Activated naive CD4-positive, alpha-beta T cell treated with anti-CD3 and anti-CD28 coated beads for 36 hours (primary cell): ENCODE results near the gene FAM131C. TPM values are rescaled to one million over a fixed set of nuclear protein-coding genes. Genes with fewer than 3 reads are reported as not detected.

Experiments
- CTCF ChIA-PET: fragments of 350-600 bp; sonication (Branson Sonifier 250); formaldehyde crosslinking; loops from one replicate; lab custom pipeline; 2021; ENCODE audit warnings: antibody characterized with exemption; lab: Charles Lee
- DNase-seq: peaks from one replicate; pipeline ENCODE4 v3.0.0-alpha.2; 2020
- H3K27ac Mint-ChIP-seq: one replicate; pipeline ENCODE4 v1.8.0; 2021; ENCODE audit warnings: mild to moderate bottlenecking, mixed read lengths
- H3K27me3 Mint-ChIP-seq: one replicate; pipeline ENCODE4 v1.8.0; 2021; ENCODE audit warnings: low read depth, mixed read lengths
- H3K36me3 Mint-ChIP-seq: one replicate; pipeline ENCODE4 v1.8.0; 2021; ENCODE audit warnings: low read depth, mixed read lengths
- H3K4me1 Mint-ChIP-seq: one replicate; pipeline ENCODE4 v1.8.0; 2021; ENCODE audit warnings: low read depth, mixed read lengths
- H3K4me3 Mint-ChIP-seq: one replicate; pipeline ENCODE4 v1.8.0; 2021; ENCODE audit warnings: mild to moderate bottlenecking, moderate library complexity, mixed read lengths
- H3K9me3 Mint-ChIP-seq: one replicate; pipeline ENCODE4 v1.8.0; 2021; ENCODE audit warnings: mixed read lengths
- intact Hi-C: fragments of 100-400 bp; cut with micrococcal nuclease; formaldehyde crosslinking; loops from one replicate; pipeline ENCODE4 v1.15.1; 2023
- total RNA-seq, 2 experiments: library from RNA; stranded (reverse); gene quantifications; one replicate each; pipeline ENCODE4 v1.2.3, GENCODE V29; 2021

Gene FAM131C
- total RNA-seq, 2 experiments from 2014 or later, result not detected

DNA sequence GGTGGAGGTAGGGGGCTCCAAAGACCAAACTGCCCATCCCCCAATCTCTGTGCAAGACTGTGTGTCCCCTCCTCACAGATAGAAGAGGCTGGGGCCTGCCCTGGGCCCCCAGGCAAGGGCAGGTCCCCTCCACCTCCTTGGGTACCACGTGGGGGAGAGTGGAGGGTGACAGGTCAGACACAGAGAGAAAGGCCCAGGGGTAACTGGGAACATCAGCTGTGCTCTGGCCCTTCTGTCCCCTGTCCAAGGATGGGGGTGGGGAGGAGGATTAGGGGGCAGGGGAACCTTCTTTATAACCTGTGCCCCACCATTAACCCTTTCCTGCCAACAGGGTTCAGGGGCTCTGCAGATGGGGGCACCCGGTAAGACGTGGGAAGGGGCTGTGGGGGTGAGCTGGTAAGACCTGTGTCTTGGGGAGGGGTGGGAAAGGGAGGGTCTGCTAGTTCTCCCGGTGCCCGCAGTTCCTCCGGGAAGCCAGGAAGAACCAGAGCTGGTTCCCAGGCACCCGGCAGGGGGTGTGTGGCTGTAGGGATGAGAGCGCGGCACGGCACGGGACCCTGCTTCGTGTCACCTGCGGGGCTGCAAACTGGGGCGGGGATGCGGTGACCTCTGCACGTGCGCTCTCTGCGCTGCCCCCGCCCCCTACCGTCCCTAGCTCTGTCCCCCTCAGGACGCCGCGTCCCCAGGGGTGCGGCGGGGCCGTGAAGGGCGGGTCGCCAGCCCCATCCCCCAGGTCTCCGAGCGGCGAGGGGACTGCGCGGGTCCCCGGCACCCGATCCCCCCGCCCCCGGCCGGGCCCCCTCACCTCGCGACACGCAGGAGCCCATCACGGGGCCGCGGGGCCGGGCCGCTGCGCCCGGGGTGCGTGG lies 601 bp downstream of the FAM131C start:
- intact Hi-C loops, result no loop called here
- CTCF ChIA-PET, result interaction anchor here (0.6 to 2.6 kb wide), 11 partner anchors 8 to 831 kb away, joined by 3 to 13 read pairs (median 4); partner anchors contain the start of gene FBXO42

DNA sequence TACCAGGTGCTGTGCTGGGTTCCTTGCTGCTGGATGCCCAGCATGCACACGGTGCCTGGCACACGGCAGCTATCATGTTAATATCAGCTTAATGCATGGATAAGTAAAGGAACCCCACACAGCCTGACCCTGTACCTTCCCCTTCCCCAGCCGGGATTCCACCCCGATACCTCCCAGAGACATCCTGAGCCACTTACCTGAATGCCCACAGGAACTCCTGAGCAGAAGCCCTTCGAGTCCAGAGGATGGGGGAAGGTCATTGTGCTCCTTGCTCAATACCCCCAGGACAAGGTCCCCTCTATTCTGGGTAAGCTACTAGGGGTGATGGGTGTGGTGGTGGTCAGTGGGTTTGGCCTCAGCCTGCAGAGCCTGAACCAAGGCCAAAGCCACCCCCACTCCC lies 1.4 kb downstream of the FAM131C start:
- H3K4me1 Mint-ChIP-seq, result peaks cover 7% of the 10 kb centered on the region
- intact Hi-C loops, result no loop called here
- H3K27me3 Mint-ChIP-seq, result peaks cover 14% of the 10 kb centered on the region
- CTCF ChIA-PET, result interaction anchor here (0.6 to 2.6 kb wide), 3 partner anchors 10 to 831 kb away, joined by 3 to 13 read pairs (median 4); no protein-coding TSS in a partner anchor
- no peak overlapping the region for H3K27ac Mint-ChIP-seq
- DNase-seq, result no peak
- H3K9me3 Mint-ChIP-seq, result no peaks in the 10 kb centered on the region
- H3K4me3 Mint-ChIP-seq, result no peak overlapping the region
- no peaks in the 10 kb centered on the region for H3K36me3 Mint-ChIP-seq

More for the DNA sequence above, 601 bp downstream of the FAM131C start:
- H3K4me3 Mint-ChIP-seq, result no peak overlapping the region
- H3K36me3 Mint-ChIP-seq, result no peaks in the 10 kb centered on the region
- no peaks in the 10 kb centered on the region for H3K9me3 Mint-ChIP-seq
- peaks cover 7% of the 10 kb centered on the region for H3K4me1 Mint-ChIP-seq
- peaks cover 14% of the 10 kb centered on the region for H3K27me3 Mint-ChIP-seq
- no peak overlapping the region for H3K27ac Mint-ChIP-seq
- no peak for DNase-seq

DNA sequence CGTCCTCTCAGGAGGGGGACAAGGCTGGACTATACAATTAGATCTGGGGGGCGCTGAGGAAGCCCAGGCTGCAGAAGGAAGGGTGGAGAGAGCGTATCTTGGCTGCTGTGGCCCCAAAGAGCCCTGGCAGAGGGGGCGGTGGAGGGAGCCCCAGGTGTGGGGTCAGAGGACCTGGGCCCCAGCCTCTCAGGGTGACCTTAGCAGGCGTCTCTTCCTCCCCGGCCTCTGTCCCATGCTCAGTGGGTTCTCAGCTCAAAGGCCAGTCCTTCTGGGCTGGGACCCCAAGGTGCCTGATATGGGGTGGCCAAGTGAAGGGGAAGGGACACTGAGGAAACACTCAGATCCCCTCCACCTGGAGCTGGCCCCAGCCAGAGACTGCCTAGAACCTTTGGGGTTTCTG lies 1.8 kb downstream of the FAM131C start:
- Mint-ChIP-seq H3K27ac (no peak overlapping the region), H3K27me3 (peaks cover 14% of the 10 kb centered on the region), H3K4me1 (peaks cover 7% of the 10 kb centered on the region), H3K36me3 (no peaks in the 10 kb centered on the region), H3K9me3 (no peaks in the 10 kb centered on the region), H3K4me3 (no peak overlapping the region)
- intact Hi-C loops, result no loop called here
- CTCF ChIA-PET, result interaction anchor here (0.6 to 2.6 kb wide), 2 partner anchors 10 to 115 kb away, joined by 4 to 13 read pairs; no protein-coding TSS in a partner anchor
- DNase-seq, result no peak

DNA sequence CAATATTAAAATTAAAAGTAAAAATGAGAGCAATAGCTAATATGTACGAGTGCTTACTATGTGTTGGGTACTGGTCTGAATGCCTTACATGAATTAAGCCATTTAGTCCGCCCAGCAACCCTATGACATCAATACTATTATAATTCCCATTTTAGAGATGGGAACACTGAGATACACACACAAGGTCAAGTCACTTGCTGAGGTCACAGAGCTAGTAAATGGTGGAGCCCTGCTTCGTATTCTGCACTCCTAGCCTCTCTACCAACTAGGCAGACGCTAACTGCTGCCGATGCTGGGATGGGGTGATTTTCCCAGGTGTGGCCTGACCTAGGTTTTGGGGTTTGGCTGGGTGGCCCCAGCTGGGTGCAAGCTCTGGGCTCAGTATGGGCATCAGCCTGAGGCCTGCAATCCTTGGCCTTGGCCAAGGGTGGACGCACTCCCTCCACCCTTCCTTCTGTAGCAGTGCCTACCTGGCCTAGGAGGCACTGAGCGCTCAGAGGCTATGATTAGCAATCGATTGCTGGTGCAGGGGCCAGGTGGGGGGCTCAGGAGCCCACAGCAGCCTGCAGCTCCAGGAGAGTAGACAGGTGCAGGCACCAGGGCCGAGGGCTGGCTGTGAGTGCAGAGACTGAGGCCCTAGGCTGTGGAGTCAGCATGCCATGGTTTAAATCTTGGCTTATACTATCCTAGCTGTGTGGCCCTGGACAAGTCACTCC lies 2.7 kb downstream of the FAM131C start:
- intact Hi-C loops, result no loop called here
- CTCF ChIA-PET, result interaction anchor here (0.9 to 1.8 kb wide), 5 partner anchors 8 to 63 kb away, joined by 3 to 10 read pairs (median 3); no protein-coding TSS in a partner anchor
- no peaks in the 10 kb centered on the region for H3K36me3 Mint-ChIP-seq
- H3K27ac Mint-ChIP-seq, result no peak overlapping the region
- no peak overlapping the region for H3K4me3 Mint-ChIP-seq
- peaks cover 14% of the 10 kb centered on the region for H3K27me3 Mint-ChIP-seq
- peaks cover 7% of the 10 kb centered on the region for H3K4me1 Mint-ChIP-seq
- H3K9me3 Mint-ChIP-seq, result no peaks in the 10 kb centered on the region
- no peak for DNase-seq

DNA sequence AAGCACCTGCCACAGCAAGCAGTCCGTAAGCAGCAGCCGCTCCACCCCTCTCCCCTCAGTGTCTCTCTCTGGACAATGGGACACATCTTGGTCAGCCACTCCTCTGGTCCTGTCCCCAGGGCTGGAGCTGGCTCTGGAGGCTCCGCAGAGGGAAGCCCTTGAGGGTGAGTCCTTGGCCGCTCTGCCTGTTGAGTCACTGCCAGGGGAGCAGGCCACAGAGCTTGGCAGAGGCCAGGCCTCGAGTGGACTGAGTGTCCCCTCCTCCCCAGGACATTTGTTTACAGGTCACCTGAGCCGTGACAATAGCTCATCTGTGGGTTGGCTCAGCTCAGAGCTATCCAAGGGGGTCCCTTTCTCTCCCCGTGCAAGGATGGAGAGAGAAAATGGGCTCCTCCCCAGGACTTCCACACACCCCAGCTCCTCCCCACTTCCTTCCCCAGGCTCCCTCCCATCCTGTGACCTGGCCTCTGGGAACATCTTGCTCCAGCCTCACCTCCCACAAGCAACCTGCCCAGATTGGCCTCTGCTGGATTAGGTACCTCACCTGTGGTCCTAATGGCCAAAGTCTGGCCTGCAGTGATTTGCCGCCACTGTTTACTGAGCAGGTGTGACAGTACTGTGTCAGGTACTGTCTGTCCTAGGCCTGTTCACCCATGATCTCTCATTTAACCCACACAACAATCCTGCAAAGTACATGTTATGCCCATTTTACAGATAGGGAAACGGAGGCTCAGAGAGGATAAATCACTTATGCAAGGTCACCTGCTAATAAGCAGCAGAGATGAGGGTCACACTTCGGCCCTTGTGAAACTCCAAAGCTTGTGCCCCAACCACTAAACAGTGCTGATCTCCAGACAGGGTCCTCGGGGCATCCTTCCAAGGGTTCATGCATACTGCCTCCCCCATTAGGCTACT lies 4.8 kb downstream of the FAM131C start:
- no peaks in the 10 kb centered on the region for H3K36me3 Mint-ChIP-seq
- intact Hi-C loops, result no loop called here
- no peaks in the 10 kb centered on the region for H3K9me3 Mint-ChIP-seq
- H3K4me3 Mint-ChIP-seq, result no peak overlapping the region
- H3K4me1 Mint-ChIP-seq, result peaks cover 4% of the 10 kb centered on the region
- H3K27me3 Mint-ChIP-seq, result peaks cover 5% of the 10 kb centered on the region
- no peak for DNase-seq
- CTCF ChIA-PET, result interaction anchor here (1.2 to 2.5 kb wide), 3 partner anchors 11 to 59 kb away, joined by 4 to 7 read pairs (median 4); no protein-coding TSS in a partner anchor
- H3K27ac Mint-ChIP-seq, result no peak overlapping the region

DNA sequence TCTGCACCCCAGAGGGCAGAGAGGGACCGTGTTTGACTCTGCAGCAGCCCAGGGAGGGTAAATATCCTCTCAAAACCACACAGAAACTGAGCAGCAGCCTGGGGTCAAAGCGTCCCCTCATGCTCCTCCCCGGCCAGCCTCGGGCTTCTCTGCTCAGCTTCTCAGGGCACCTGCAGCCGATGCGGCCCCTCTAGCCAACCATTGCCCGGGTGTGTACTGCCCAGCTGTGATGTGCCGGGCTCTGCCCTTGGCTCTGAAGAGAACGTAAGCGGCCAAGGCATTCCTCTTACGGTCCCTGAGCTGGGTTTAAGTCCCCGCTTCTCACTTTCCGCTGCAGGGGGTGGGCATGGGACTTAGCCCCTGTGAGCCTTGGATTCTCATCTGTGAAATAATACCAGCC lies 5.5 kb downstream of the FAM131C start:
- intact Hi-C loops, result no loop called here
- CTCF ChIA-PET, result interaction anchor here (1.2 to 2.5 kb wide), 3 partner anchors 11 to 58 kb away, joined by 4 to 7 read pairs (median 4); no protein-coding TSS in a partner anchor
- Mint-ChIP-seq H3K27me3 (peaks cover 5% of the 10 kb centered on the region), H3K4me1 (peaks cover 4% of the 10 kb centered on the region), H3K27ac (no peak overlapping the region), H3K4me3 (no peak overlapping the region), H3K36me3 (no peaks in the 10 kb centered on the region), H3K9me3 (no peaks in the 10 kb centered on the region)
- no peak for DNase-seq

DNA sequence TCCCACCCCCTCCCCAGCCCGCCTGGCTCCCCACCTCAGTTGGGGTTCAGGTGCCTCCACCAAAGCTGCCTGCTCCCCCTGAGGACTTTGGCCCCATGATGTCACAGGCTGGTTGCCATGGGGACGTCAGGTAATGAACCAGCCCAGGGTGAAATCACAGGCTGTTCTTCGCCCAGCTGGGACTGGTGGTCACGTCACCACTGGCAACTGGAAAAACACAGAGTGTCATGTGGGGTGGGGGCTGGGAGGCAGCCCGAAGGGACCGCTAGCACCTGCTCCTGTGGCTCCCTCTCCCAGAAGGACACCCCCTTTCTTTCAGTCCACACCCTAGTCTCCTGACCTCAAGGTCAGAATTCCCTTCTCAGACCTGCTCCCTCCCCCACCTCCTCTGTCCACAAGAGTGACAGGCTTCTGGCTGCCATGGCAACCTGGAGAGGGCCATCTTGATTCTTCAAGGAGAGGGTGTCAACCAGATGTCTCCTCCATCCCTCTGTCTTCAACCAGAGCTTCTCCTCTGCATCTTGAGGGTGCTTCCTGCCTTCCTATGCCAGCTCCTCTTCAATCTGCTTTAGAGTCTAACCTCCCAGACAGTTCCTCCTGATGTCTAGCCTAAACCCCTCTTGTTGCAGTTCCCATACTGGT lies 6.2 kb downstream of the FAM131C start:
- intact Hi-C loops, result no loop called here
- CTCF ChIA-PET, result interaction anchor here (0.5 to 2.5 kb wide), 3 partner anchors 15 to 123 kb away, joined by 3 to 7 read pairs (median 4); no protein-coding TSS in a partner anchor
- DNase-seq, result no peak
- Mint-ChIP-seq H3K27ac (no peak overlapping the region), H3K4me3 (no peak overlapping the region), H3K4me1 (peaks cover 4% of the 10 kb centered on the region), H3K36me3 (no peaks in the 10 kb centered on the region), H3K9me3 (no peaks in the 10 kb centered on the region), H3K27me3 (no peaks in the 10 kb centered on the region)

DNA sequence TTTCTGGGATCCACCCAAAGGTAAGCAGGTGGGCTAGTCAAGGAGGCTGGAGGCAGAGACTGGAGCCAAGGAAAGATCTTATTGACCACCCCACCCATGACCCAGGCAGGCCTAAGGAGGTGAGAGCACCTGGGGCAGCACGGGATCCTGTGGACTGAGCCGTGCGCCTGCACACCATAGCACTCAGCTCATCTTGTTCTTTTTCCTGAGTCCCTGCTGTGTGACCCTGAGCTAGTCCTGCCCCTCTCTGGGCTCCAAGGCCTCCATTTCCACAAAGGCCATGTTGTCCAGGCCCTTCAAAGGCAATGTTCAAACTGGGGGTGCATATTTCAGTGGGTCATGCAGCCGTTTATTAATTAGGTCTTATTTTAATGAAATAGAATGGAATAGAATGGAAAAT lies 7.2 kb downstream of the FAM131C start:
- H3K27ac Mint-ChIP-seq, result no peak overlapping the region
- intact Hi-C loops, result no loop called here
- no peak overlapping the region for H3K4me3 Mint-ChIP-seq
- H3K9me3 Mint-ChIP-seq, result no peaks in the 10 kb centered on the region
- no peak for DNase-seq
- H3K4me1 Mint-ChIP-seq, result peaks cover 4% of the 10 kb centered on the region
- H3K36me3 Mint-ChIP-seq, result no peaks in the 10 kb centered on the region
- no peaks in the 10 kb centered on the region for H3K27me3 Mint-ChIP-seq
- CTCF ChIA-PET, result no interaction called here

DNA sequence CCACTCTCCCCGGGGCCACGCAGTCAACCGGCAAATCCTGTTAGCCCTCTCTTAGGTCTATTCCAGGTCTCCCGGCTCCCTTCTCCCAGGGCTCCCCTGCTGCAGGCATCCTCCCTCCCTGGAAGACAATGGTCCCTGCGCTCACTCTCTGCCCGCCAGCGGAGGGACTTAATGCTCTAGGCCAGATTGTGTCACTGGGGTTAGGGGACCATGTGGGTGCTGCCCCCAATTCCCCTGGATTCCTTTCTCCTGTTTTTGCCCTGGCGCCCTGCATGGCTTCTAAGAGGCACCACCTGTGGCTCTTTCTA lies 8.2 kb downstream of the FAM131C start:
- Mint-ChIP-seq H3K9me3 (no peaks in the 10 kb centered on the region), H3K27ac (no peak overlapping the region), H3K4me3 (no peak overlapping the region), H3K4me1 (peaks cover 3% of the 10 kb centered on the region), H3K36me3 (no peaks in the 10 kb centered on the region), H3K27me3 (no peaks in the 10 kb centered on the region)
- DNase-seq, result no peak
- intact Hi-C loops, result no loop called here
- CTCF ChIA-PET, result interaction anchor here (1.0 to 1.4 kb wide), 2 partner anchors 8 to 121 kb away, joined by 3 to 6 read pairs; partner anchors contain the start of gene FAM131C

DNA sequence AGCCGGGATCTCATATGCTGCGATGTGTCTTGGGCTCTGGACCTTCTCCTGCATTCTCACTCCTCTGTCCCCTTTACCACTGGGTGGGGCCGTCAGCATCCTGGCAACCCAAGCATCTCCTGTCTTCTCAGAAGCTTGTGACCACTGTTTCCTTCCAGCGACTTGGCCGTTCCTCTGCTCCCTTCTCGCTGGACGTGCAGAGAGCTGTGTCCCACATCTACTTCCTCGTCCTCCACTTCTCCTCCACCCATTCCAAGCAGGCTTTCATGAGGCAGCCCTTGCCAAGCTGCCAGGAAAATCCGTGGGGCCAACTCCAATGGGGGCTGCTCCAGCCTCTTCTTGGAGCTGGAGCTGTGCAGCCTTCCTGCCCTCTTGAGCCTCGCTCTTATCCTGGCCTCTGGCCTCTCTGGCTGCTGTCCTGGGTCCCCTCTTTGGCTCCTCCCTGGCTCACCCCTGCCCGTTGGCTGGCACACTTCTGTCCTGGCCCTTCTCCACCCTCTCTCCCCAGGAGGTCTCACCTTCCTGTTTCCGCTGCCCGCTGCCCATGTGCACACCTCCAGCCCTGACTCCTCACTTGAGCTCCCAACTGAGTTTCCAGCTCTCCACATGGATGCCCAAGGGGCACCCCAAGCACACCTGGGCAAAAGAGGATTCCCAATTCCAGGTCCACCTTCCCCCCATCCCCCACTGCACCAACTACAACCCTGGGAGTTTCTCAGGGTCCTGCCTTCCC lies 8.7 kb downstream of the FAM131C start:
- H3K27ac Mint-ChIP-seq, result no peak overlapping the region
- no peaks in the 10 kb centered on the region for H3K27me3 Mint-ChIP-seq
- CTCF ChIA-PET, result interaction anchor here (1.0 to 1.4 kb wide), 2 partner anchors 9 to 122 kb away, joined by 3 to 6 read pairs; partner anchors contain the start of gene FAM131C
- DNase-seq, result no peak
- H3K4me1 Mint-ChIP-seq, result no peaks in the 10 kb centered on the region
- H3K9me3 Mint-ChIP-seq, result no peaks in the 10 kb centered on the region
- intact Hi-C loops, result no loop called here
- no peaks in the 10 kb centered on the region for H3K36me3 Mint-ChIP-seq
- H3K4me3 Mint-ChIP-seq, result no peak overlapping the region

DNA sequence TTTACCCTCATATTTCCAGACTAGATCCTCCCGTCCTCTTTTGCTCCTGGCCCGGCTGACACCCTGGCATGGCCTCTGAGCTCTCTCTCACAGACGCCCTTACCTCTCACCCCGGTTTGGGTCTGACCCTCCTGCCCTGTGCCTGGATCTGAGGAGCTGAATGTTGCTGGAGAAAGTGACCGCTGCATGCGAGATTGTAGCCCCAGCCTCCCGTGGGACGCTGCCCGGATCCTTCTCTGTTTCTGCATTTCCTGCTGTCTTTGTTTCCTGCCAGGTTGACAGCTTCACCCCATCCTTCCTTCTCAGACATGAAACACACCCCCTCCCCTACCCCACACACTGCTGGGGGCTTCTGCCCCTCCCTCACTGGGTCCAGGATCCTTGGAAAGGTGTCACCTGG lies 9.5 kb downstream of the FAM131C start:
- Mint-ChIP-seq H3K36me3 (no peaks in the 10 kb centered on the region), H3K4me3 (no peak overlapping the region), H3K27ac (no peak overlapping the region), H3K27me3 (no peaks in the 10 kb centered on the region), H3K4me1 (no peaks in the 10 kb centered on the region), H3K9me3 (no peaks in the 10 kb centered on the region)
- intact Hi-C loops, result no loop called here
- DNase-seq, result no peak
- CTCF ChIA-PET, result interaction anchor here (1.4 kb wide), 1 partner anchor 10 kb away, joined by 6 read pairs; the partner anchor contains the start of gene FAM131C
